Breast epithelium (tissue), 4 donors: ENCODE results near the gene CHSY1. TPM values are rescaled to one million over a fixed set of nuclear protein-coding genes. Genes with fewer than 3 reads are reported as not detected.

ENCODE experiments used
- DNase-seq, 2 donors: peaks; one replicate each; pipeline ENCODE4 v3.0.0-alpha.2; 2019; ENCODE audit warnings: low spot score in 2 of 2
- H3K27ac ChIP-seq, 2 donors: fragments of 200-600 bp; sonication (generic) in 1 of 2; one replicate each; pipeline ENCODE4 v1.5.1; 2016 to 2019; ENCODE audit warnings: mild to moderate bottlenecking in 1 of 2
- H3K27me3 ChIP-seq, 2 donors: fragments of 200-600 bp; sonication (generic) in 1 of 2; one replicate each; pipeline versions ENCODE4 v1.5.1 to v1.6.0; 2017 to 2019; ENCODE audit warnings: control low read depth in 1 of 2, mild to moderate bottlenecking in 1 of 2
- H3K36me3 ChIP-seq: fragments of 200-600 bp; one replicate; pipeline ENCODE4 v1.5.1; 2019
- H3K4me1 ChIP-seq, 2 donors: fragments of 200-600 bp; sonication (generic); one replicate each; pipeline ENCODE4 v1.5.1; 2016 to 2019; ENCODE audit warnings: control low read depth in 1 of 2
- H3K4me3 ChIP-seq, 3 donors: fragments of 200-600 bp; sonication (generic); 1 replicate in 2 of 3; 2 replicates in 1 of 3; pipeline ENCODE4 v1.5.1; 2016 to 2019; ENCODE audit warnings: mild to moderate bottlenecking in 3 of 3, moderate library complexity in 2 of 3
- H3K9me3 ChIP-seq, 2 donors: fragments of 200-600 bp; sonication (generic) in 1 of 2; one replicate each; pipeline ENCODE4 v1.5.1; 2016 to 2019; ENCODE audit warnings: control low read depth in 1 of 2
- POLR2A ChIP-seq: fragments of 450-650 bp; IDR thresholded peaks from one replicate; pipeline ENCODE4 v1.6.1; 2016; ENCODE audit warnings: antibody characterized with exemption, mild to moderate bottlenecking, moderate library complexity
- POLR2AphosphoS5 ChIP-seq, 3 donors: sonication (generic); formaldehyde crosslinking; IDR thresholded peaks; one replicate each; pipeline ENCODE4 v1.6.1; 2017; ENCODE audit warnings: antibody characterized with exemption in 3 of 3
- intact Hi-C: fragments of 100-400 bp; cut with DNase I; formaldehyde crosslinking; loops from one replicate; pipeline ENCODE4 v1.15.1; 2023; ENCODE audit warnings: low total_unique reads
- total RNA-seq, 3 donors: library from RNA; depleted of rRNA; stranded (reverse); fragments of >200 nt; gene quantifications; one replicate each; pipeline ENCODE4 v1.1.0, GENCODE V29; 2016
- TF ChIP-seq, protein P1 (sequence below), 3 donors: fragments of 450-650 bp; IDR thresholded peaks; one replicate each; pipeline ENCODE4 v1.5.1; 2016 to 2017; ENCODE audit warnings: antibody characterized with exemption in 3 of 3, mild to moderate bottlenecking in 3 of 3, moderate library complexity in 3 of 3

The CHSY1 gene
- total RNA-seq, 3 donors from 2014 or later = 22.6 to 36.7 (median 33.4) TPM

DNA sequence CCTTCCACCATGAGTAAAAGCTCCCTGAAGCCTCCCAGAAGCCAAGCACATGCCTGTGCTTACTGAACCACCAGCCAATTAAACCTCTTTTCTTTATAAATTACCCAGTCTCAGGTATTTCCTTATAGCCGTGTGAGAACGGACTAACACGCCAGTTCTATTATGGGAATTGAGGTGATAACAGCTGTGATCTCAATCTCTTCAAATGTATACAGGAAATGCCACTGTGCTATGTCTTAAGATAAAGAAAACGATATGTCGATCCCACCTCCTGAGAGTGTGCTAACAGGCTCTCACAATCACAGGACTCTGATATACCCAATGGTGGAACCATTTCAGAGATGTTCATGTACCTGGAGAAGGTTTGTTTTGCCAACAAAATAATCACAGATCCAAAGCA lies 26.2 kb downstream of the CHSY1 start:
- Histone ChIP-seq H3K4me3 (no peak overlapping the region), H3K36me3 (no peaks in the 10 kb centered on the region), H3K27me3 (no peaks in the 10 kb centered on the region), H3K27ac (no peak overlapping the region), H3K4me1 (peaks cover 0 to 7% of the 10 kb centered on the region in 2 donors), H3K9me3 (peaks cover 0 to 13% of the 10 kb centered on the region in 2 donors)
- intact Hi-C loops = no loop called here
- no peak for DNase-seq
- TF ChIP-seq POLR2AphosphoS5 (IDR thresholded peaks at IDR 0.05) (no peak), POLR2A (no peak)

DNA sequence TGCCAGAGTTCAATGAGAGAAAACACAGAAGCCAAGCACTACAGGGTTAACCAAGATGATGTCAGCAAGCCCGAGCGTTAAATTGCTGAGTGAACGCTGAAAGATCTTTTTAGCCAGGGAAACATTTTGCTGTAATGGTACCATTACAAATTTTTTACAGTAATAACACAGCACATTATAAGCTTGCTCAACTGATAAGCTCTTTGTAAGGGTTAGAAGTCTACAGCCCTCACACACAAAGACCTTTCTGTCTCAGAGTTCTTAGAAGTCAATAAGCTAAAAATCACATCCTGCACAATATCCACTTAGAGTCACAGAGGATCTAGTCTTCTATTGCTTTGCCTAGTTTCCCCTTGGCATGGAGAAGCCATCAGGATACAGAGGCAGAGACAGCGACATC lies 29.9 kb downstream of the CHSY1 start:
- intact Hi-C loops = no loop called here
- peak overlapping the region in 1 of 3 donors; percentile 12 for H3K4me3 ChIP-seq
- peaks cover 0 to 7% of the 10 kb centered on the region in 2 donors for H3K4me1 ChIP-seq
- no peaks in the 10 kb centered on the region for H3K9me3 ChIP-seq
- no peak overlapping the region for H3K27ac ChIP-seq
- no peak for DNase-seq
- H3K27me3 ChIP-seq = no peaks in the 10 kb centered on the region
- no peak for TF ChIP-seq POLR2AphosphoS5 (IDR thresholded peaks at IDR 0.05)
- TF ChIP-seq, protein P1, sequence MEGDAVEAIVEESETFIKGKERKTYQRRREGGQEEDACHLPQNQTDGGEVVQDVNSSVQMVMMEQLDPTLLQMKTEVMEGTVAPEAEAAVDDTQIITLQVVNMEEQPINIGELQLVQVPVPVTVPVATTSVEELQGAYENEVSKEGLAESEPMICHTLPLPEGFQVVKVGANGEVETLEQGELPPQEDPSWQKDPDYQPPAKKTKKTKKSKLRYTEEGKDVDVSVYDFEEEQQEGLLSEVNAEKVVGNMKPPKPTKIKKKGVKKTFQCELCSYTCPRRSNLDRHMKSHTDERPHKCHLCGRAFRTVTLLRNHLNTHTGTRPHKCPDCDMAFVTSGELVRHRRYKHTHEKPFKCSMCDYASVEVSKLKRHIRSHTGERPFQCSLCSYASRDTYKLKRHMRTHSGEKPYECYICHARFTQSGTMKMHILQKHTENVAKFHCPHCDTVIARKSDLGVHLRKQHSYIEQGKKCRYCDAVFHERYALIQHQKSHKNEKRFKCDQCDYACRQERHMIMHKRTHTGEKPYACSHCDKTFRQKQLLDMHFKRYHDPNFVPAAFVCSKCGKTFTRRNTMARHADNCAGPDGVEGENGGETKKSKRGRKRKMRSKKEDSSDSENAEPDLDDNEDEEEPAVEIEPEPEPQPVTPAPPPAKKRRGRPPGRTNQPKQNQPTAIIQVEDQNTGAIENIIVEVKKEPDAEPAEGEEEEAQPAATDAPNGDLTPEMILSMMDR (IDR thresholded peaks at IDR 0.05) = no peak
- no peak for TF ChIP-seq POLR2A
- no peaks in the 10 kb centered on the region for H3K36me3 ChIP-seq

DNA sequence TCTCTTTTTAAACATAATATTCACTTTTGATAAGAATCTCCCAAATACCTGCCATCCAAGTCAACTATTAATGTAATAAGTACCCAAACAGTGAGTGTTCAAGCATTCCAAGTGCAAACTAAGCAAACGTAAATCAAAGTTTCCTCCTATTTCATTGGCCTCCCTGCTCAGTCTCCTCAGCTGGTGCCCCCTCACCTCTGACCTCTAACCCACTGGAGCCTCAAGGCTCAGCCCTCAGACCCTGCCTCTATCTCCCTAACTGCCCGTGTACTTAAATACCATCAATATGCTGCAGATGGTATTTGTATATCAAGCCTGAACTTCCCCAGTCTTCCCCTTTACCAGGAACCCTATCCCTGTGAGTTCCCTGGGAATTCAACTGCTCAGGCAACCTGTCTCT lies 31.8 kb downstream of the CHSY1 start:
- Histone ChIP-seq H3K27ac (no peak overlapping the region), H3K4me1 (peaks cover 0 to 7% of the 10 kb centered on the region in 2 donors), H3K36me3 (no peaks in the 10 kb centered on the region), H3K4me3 (no peak overlapping the region), H3K9me3 (no peaks in the 10 kb centered on the region), H3K27me3 (no peaks in the 10 kb centered on the region)
- no peak for DNase-seq
- TF ChIP-seq POLR2AphosphoS5 (IDR thresholded peaks at IDR 0.05) = no peak
- TF ChIP-seq POLR2A = no peak
- TF ChIP-seq, protein P1 (IDR thresholded peaks at IDR 0.05) = no peak
- intact Hi-C loops = no loop called here

DNA sequence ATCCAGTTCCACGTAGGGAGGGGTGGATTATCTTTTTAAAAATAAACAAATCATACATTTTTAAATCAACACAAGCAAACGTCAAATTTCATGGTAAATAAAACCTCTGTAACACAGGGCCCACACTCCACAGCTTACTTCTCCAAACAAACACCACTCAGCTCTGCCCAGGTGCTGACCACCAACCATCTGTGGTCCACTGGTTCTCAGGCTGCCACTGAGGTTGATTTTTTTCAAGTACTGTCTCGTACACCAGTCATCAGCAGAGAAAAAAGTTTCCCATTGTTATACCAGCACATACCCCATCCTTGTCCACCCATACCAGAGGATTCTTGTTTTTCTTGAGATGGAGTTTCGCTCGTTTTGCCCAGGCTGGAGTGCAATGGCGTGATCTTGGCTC lies 32.4 kb downstream of the CHSY1 start:
- Histone ChIP-seq H3K36me3 (no peaks in the 10 kb centered on the region), H3K9me3 (no peaks in the 10 kb centered on the region), H3K4me3 (no peak overlapping the region), H3K27me3 (no peaks in the 10 kb centered on the region), H3K27ac (no peak overlapping the region), H3K4me1 (peaks cover 0 to 7% of the 10 kb centered on the region in 2 donors)
- no peak for DNase-seq
- TF ChIP-seq, protein P1 (IDR thresholded peaks at IDR 0.05) = no peak
- TF ChIP-seq POLR2A = no peak
- no peak for TF ChIP-seq POLR2AphosphoS5 (IDR thresholded peaks at IDR 0.05)
- intact Hi-C loops = loop anchor here (5.0 kb wide), 1 partner anchor 473 kb away; no protein-coding TSS in a partner anchor

DNA sequence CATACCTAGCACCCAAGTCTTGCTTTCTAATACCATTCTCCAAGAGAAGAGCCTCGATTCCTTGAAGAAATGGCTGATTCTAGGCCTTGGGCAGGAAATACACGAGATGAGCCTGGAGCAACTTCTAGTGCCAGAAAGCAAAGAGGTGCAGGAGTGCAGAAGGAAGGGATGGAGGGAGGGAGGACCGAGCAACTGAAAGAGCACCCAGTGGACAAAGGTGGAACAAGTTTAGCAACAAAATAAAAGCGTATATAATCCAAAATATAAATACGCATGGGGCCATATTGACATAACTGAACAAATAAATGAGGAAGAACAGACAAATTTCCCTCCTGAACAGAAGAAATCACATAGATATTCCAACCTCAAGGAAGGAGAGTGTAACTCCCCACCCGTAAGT lies 34.4 kb downstream of the CHSY1 start:
- no peaks in the 10 kb centered on the region for H3K27me3 ChIP-seq
- no peaks in the 10 kb centered on the region for H3K9me3 ChIP-seq
- DNase-seq = no peak
- peaks cover 0 to 5% of the 10 kb centered on the region in 2 donors for H3K4me1 ChIP-seq
- intact Hi-C loops = loop anchor here (1.0 to 5.0 kb wide), 2 partner anchors 24 to 475 kb away; no protein-coding TSS in a partner anchor
- no peak overlapping the region for H3K4me3 ChIP-seq
- H3K36me3 ChIP-seq = no peaks in the 10 kb centered on the region
- TF ChIP-seq POLR2AphosphoS5 (IDR thresholded peaks at IDR 0.05) (no peak), POLR2A (no peak)
- TF ChIP-seq, protein P1 (IDR thresholded peaks at IDR 0.05) = no peak
- no peak overlapping the region for H3K27ac ChIP-seq
